ENCODE results near the gene MBNL1. TPM values are rescaled to one million over a fixed set of nuclear protein-coding genes. Genes with fewer than 3 reads are reported as not detected.
"Not testable (repeated sequence)": the region's sequence is repeated elsewhere in the genome, so short reads cannot be mapped to it uniquely, and the experiment has no call there.

MBNL1 gene
- total RNA-seq, 1 donor from 2014 or later: 261 TPM

- DNase-seq (ENCODE audit: extremely low read depth, low read depth, low spot score): not testable (repeated sequence)
Measured at GRCh38 chr3:152372633-152373032, 103.9 kb downstream of the MBNL1 start.

- no peak for DNase-seq (ENCODE audit: extremely low read depth, low read depth, low spot score)
Measured at GRCh38 chr3:152373379-152373778, 104.7 kb downstream of the MBNL1 start.

GRCh38 chr3:152374262-152374990, 105.7 kb downstream of the MBNL1 start:
- DNase-seq (ENCODE audit: extremely low read depth, low read depth, low spot score): no peak

- DNase-seq (ENCODE audit: extremely low read depth, low read depth, low spot score): no peak
Measured at GRCh38 chr3:152375546-152375945, 106.8 kb downstream of the MBNL1 start.

GRCh38 chr3:152376351-152377183, 107.8 kb downstream of the MBNL1 start:
- no peak for DNase-seq (ENCODE audit: extremely low read depth, low read depth, low spot score)

- DNase-seq (ENCODE audit: extremely low read depth, low read depth, low spot score): no peak
Measured at GRCh38 chr3:152377184-152377570, 108.4 kb downstream of the MBNL1 start.

- no peak for DNase-seq (ENCODE audit: extremely low read depth, low read depth, low spot score)
Measured at GRCh38 chr3:152379415-152380042, 110.8 kb downstream of the MBNL1 start.

GRCh38 chr3:152380043-152380442, 111.3 kb downstream of the MBNL1 start:
- no peak for DNase-seq (ENCODE audit: extremely low read depth, low read depth, low spot score)

- DNase-seq (ENCODE audit: extremely low read depth, low read depth, low spot score): no peak
Measured at GRCh38 chr3:152381881-152382295, 113.2 kb downstream of the MBNL1 start.

- no peak for DNase-seq (ENCODE audit: extremely low read depth, low read depth, low spot score)
Measured at GRCh38 chr3:152382312-152383135, 113.8 kb downstream of the MBNL1 start.

GRCh38 chr3:152383136-152383606, 114.4 kb downstream of the MBNL1 start:
- no peak for DNase-seq (ENCODE audit: extremely low read depth, low read depth, low spot score)

GRCh38 chr3:152384412-152384811, 115.7 kb downstream of the MBNL1 start:
- DNase-seq (ENCODE audit: extremely low read depth, low read depth, low spot score): no peak

GRCh38 chr3:152385761-152386160, 117.0 kb downstream of the MBNL1 start:
- DNase-seq (ENCODE audit: extremely low read depth, low read depth, low spot score): no peak

- DNase-seq (ENCODE audit: extremely low read depth, low read depth, low spot score): no peak
Measured at GRCh38 chr3:152386208-152386607, 117.5 kb downstream of the MBNL1 start.

GRCh38 chr3:152388631-152389030, 119.9 kb downstream of the MBNL1 start:
- DNase-seq (ENCODE audit: extremely low read depth, low read depth, low spot score): no peak

GRCh38 chr3:152389316-152389934, 120.7 kb downstream of the MBNL1 start:
- DNase-seq (ENCODE audit: extremely low read depth, low read depth, low spot score): no peak

GRCh38 chr3:152390647-152391046, 121.9 kb downstream of the MBNL1 start:
- no peak for DNase-seq (ENCODE audit: extremely low read depth, low read depth, low spot score)

GRCh38 chr3:152391671-152392070, 122.9 kb downstream of the MBNL1 start:
- DNase-seq (ENCODE audit: extremely low read depth, low read depth, low spot score): no peak

- DNase-seq (ENCODE audit: extremely low read depth, low read depth, low spot score): no peak
Measured at GRCh38 chr3:152392272-152392880, 123.6 kb downstream of the MBNL1 start.

- DNase-seq (ENCODE audit: extremely low read depth, low read depth, low spot score): no peak
Measured at GRCh38 chr3:152394246-152394645, 125.5 kb downstream of the MBNL1 start.
